ENCODE data around the gene CERS6.

GRCh38 chr2:168478206-168478605 lies 22.1 kb downstream of the CERS6 start:
- no peak for TF ChIP-seq POLR2A (IDR thresholded peaks at IDR 0.05; ENCODE audit: low read depth, low read length)
- TF ChIP-seq BRCA1 (IDR thresholded peaks at IDR 0.05; ENCODE audit: low read depth, low read length): no peak
- no peak for TF ChIP-seq USF1 (IDR thresholded peaks at IDR 0.05; ENCODE audit: borderline replicate concordance, extremely low read length, insufficient read depth, low read depth, low read length)

All from GM12878 (cell line).